ENCODE measurements around the gene DCAF5. TPM values are rescaled to one million over a fixed set of nuclear protein-coding genes. Genes with fewer than 3 reads are reported as not detected.

DCAF5 gene
- total and polyA plus RNA-seq, 2 of the 13 experiments (the other 11 are each of a cell fraction or from before 2014, with no cell fraction given): 13.4 to 31.6 TPM

GRCh38 chr14:69073429-69073828 lies 79.5 kb downstream of the DCAF5 start:
- H3K9me3 ChIP-seq (ENCODE audit: low read length): no peaks in the 10 kb centered on the region
- no peak for TF ChIP-seq IRF2 (CRISPR knock-in tag; IDR thresholded peaks at IDR 0.05)
- no peak for TF ChIP-seq RELA (CRISPR knock-in tag; IDR thresholded peaks at IDR 0.05)
- TF ChIP-seq PCBP1 (IDR thresholded peaks at IDR 0.05; ENCODE audit: borderline replicate concordance, low read depth, low read length): no peak
- no peak for TF ChIP-seq MLX (CRISPR knock-in tag; IDR thresholded peaks at IDR 0.05)
- TF ChIP-seq, protein P1, sequence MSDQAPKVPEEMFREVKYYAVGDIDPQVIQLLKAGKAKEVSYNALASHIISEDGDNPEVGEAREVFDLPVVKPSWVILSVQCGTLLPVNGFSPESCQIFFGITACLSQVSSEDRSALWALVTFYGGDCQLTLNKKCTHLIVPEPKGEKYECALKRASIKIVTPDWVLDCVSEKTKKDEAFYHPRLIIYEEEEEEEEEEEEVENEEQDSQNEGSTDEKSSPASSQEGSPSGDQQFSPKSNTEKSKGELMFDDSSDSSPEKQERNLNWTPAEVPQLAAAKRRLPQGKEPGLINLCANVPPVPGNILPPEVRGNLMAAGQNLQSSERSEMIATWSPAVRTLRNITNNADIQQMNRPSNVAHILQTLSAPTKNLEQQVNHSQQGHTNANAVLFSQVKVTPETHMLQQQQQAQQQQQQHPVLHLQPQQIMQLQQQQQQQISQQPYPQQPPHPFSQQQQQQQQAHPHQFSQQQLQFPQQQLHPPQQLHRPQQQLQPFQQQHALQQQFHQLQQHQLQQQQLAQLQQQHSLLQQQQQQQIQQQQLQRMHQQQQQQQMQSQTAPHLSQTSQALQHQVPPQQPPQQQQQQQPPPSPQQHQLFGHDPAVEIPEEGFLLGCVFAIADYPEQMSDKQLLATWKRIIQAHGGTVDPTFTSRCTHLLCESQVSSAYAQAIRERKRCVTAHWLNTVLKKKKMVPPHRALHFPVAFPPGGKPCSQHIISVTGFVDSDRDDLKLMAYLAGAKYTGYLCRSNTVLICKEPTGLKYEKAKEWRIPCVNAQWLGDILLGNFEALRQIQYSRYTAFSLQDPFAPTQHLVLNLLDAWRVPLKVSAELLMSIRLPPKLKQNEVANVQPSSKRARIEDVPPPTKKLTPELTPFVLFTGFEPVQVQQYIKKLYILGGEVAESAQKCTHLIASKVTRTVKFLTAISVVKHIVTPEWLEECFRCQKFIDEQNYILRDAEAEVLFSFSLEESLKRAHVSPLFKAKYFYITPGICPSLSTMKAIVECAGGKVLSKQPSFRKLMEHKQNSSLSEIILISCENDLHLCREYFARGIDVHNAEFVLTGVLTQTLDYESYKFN (CRISPR knock-in tag; conservative IDR thresholded peaks at IDR 0.05): no peak
- TF ChIP-seq ZNF331 (CRISPR knock-in tag; IDR thresholded peaks at IDR 0.05): no peak
- no peak for TF ChIP-seq FOXJ3 (CRISPR knock-in tag; IDR thresholded peaks at IDR 0.05; ENCODE audit: borderline replicate concordance)
- TF ChIP-seq ZFP36L1 (CRISPR knock-in tag; IDR thresholded peaks at IDR 0.05): no peak
- TF ChIP-seq ZBTB42 (CRISPR knock-in tag; IDR thresholded peaks at IDR 0.05): no peak
- no peak for TF ChIP-seq CHD2 (IDR thresholded peaks at IDR 0.05; ENCODE audit: low read depth, low read length)
- TF ChIP-seq SP5 (CRISPR knock-in tag; IDR thresholded peaks at IDR 0.05; ENCODE audit: borderline replicate concordance, low read depth): no peak
- in situ Hi-C loops (cut with HindIII; ENCODE audit: extremely low pct_ligation_motif_present, low pct_unique_long_range_greater_than_20kb) (no loop called here), intact Hi-C loops (cut with micrococcal nuclease; ENCODE audit: unreplicated experiment) (no loop called here)
- no peak overlapping the region for H3K4me3 ChIP-seq (replicated peaks in 1 of 3; ENCODE audit: insufficient read depth in 1 of 3, low read depth in 2 of 3, low read length in 3 of 3)
- 94% methylated on average over 5 of the region's 5 CpGs for WGBS (ENCODE audit: low lambda C conversion rate)
- DNase-seq (ENCODE audit: low spot score): no peak
- no peak for FAIRE-seq
- no peaks in the 10 kb centered on the region for H4K20me1 ChIP-seq (ENCODE audit: insufficient read depth, low read length)
- H3K36me3 ChIP-seq (replicated peaks in 1 of 2; ENCODE audit: control insufficient read depth in 1 of 2, insufficient read depth in 2 of 2, low read length in 2 of 2): peaks cover 9 to 40% of the 10 kb centered on the region in 2 experiments; a peak in 1 of 5 replicates
- H3K4me1 ChIP-seq (ENCODE audit: insufficient read depth, low read length): no peaks in the 10 kb centered on the region
- no peak overlapping the region for H2AFZ ChIP-seq (ENCODE audit: low read length)
- no peak overlapping the region for H3K4me2 ChIP-seq (ENCODE audit: low read depth, low read length)
- no peak overlapping the region for H3K9ac ChIP-seq (ENCODE audit: insufficient read depth, low read depth, low read length)
- no peak overlapping the region for H3K27ac ChIP-seq (ENCODE audit: extremely low read length, insufficient read depth, low read length)
- H3K27me3 ChIP-seq (ENCODE audit: control insufficient read depth in 1 of 2, insufficient read depth in 2 of 2, low read length in 2 of 2): no peaks in the 10 kb centered on the region
- no TSS peak for BruUV-seq (replicated peaks)
- CTCF ChIA-PET (ENCODE audit: low intra/inter-chr PET ratio, low total read pairs): no interaction called here
- no peak for ATAC-seq
- POLR2A ChIA-PET: no interaction called here
- H3K79me2 ChIP-seq (ENCODE audit: insufficient read depth, low read length): no peaks in the 10 kb centered on the region

Data from HepG2 (cell line).